Measurements from ENCODE around the gene FN3K. TPM values are rescaled to one million over a fixed set of nuclear protein-coding genes. Genes with fewer than 3 reads are reported as not detected.

The FN3K gene
- total and polyA plus RNA-seq, 2 of the 13 experiments (the other 11 are each of a cell fraction or from before 2014, with no cell fraction given), result 3.5 to 12.2 TPM

DNA sequence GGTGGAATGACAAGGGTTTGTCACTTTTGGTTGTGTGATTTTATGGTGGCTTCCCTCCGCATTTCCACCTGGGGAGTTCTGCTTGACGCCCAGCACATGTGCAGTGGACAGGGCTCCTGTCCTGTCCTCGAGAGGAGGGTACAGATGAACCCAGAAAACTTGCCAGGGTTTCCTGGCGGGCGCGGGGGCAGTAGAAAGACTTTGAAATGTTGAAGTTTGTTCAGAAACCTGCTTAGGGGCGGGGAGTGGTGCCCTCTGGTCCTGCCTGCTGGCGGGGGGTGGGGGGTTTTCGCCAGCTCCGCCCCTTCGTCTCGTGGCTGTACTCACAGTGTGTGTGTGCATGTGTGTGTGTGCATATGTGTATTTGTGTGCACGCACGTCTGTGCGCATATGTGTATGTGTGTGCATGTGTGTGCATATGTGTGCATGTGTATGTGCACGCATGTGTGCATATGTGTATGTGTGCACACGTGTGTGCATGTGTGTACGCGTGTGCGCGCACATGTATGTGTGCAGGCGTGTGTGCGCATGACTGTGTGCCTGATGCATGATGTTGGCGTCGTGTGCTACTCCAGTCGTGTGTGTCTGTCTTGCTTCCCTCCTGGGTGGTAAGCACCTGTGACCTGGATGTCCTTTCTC is 12.1 kb upstream of the FN3K start (continued):
- TF ChIP-seq ZNF615 (CRISPR knock-in tag; IDR thresholded peaks at IDR 0.05; ENCODE audit: borderline replicate concordance) (no peak), ZNF598 (CRISPR knock-in tag; IDR thresholded peaks at IDR 0.05; ENCODE audit: borderline replicate concordance) (no peak), DNMT1 (CRISPR knock-in tag; IDR thresholded peaks at IDR 0.05) (0 out of 2 replicates have a peak, but pooled peaks have one; percentile 40), ZNF790 (CRISPR knock-in tag; IDR thresholded peaks at IDR 0.05; ENCODE audit: borderline replicate concordance) (no peak), TEAD2 (CRISPR knock-in tag; IDR thresholded peaks at IDR 0.05) (no peak), BCL6 (CRISPR knock-in tag; IDR thresholded peaks at IDR 0.05) (no peak)
- TF ChIP-seq, protein P1, sequence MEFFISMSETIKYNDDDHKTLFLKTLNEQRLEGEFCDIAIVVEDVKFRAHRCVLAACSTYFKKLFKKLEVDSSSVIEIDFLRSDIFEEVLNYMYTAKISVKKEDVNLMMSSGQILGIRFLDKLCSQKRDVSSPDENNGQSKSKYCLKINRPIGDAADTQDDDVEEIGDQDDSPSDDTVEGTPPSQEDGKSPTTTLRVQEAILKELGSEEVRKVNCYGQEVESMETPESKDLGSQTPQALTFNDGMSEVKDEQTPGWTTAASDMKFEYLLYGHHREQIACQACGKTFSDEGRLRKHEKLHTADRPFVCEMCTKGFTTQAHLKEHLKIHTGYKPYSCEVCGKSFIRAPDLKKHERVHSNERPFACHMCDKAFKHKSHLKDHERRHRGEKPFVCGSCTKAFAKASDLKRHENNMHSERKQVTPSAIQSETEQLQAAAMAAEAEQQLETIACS (CRISPR knock-in tag; IDR thresholded peaks at IDR 0.05), result no peak

GRCh38 chr17:82726427-82726826 is 9.0 kb upstream of the FN3K start:
- TF ChIP-seq ZNF773 (CRISPR knock-in tag; IDR thresholded peaks at IDR 0.05; ENCODE audit: borderline replicate concordance) (no peak), AGO2 (optimal IDR thresholded peaks at IDR 0.05; ENCODE audit: low read depth, low read length) (peak; percentile 46)
- ChIA-PET CTCF (ENCODE audit: low intra/inter-chr PET ratio, low total read pairs) (no interaction called here), POLR2A (interaction anchor here (1.3 to 2.2 kb wide), 2 partner anchors 10 to 12 kb away, joined by 4 to 7 read pairs; partner anchors contain the start of gene FN3KRP)
- H2AFZ ChIP-seq (ENCODE audit: low read length), result no peak overlapping the region
- no peak overlapping the region for H3K4me3 ChIP-seq (replicated peaks in 1 of 3; ENCODE audit: insufficient read depth in 1 of 3, low read depth in 2 of 3, low read length in 3 of 3)
- H3K27me3 ChIP-seq (ENCODE audit: control insufficient read depth in 1 of 2, insufficient read depth in 2 of 2, low read length in 2 of 2), result no peaks in the 10 kb centered on the region
- H3K79me2 ChIP-seq (ENCODE audit: insufficient read depth, low read length), result no peaks in the 10 kb centered on the region
- no peak for FAIRE-seq
- H4K20me1 ChIP-seq (ENCODE audit: insufficient read depth, low read length), result no peaks in the 10 kb centered on the region
- no peak overlapping the region for H3K27ac ChIP-seq (ENCODE audit: extremely low read length, insufficient read depth, low read length)
- DNase-seq (ENCODE audit: low spot score), result no peak
- H3K4me1 ChIP-seq (ENCODE audit: insufficient read depth, low read length), result no peaks in the 10 kb centered on the region
- no peak overlapping the region for H3K9ac ChIP-seq (ENCODE audit: insufficient read depth, low read depth, low read length)
- no TSS peak for BruUV-seq (replicated peaks)
- no peak for ATAC-seq
- 100% methylated on average over 3 of the region's 10 CpGs for WGBS (ENCODE audit: low lambda C conversion rate)
- no peak overlapping the region for H3K4me2 ChIP-seq (ENCODE audit: low read depth, low read length)
- no peaks in the 10 kb centered on the region for H3K9me3 ChIP-seq (ENCODE audit: low read length)
- in situ Hi-C loops (cut with HindIII; ENCODE audit: extremely low pct_ligation_motif_present, low pct_unique_long_range_greater_than_20kb), result no loop called here
- peaks cover 14 to 32% of the 10 kb centered on the region in 2 experiments for H3K36me3 ChIP-seq (replicated peaks in 1 of 2; ENCODE audit: control insufficient read depth in 1 of 2, insufficient read depth in 2 of 2, low read length in 2 of 2)
- intact Hi-C loops (cut with micrococcal nuclease; ENCODE audit: unreplicated experiment), result no loop called here
